Nucleus accumbens (tissue), 56 donors: ENCODE results near the gene PNMA1.

Experiments
- DNase-seq, 56 donors: peaks; one replicate each; lab custom pipeline; 2025; lab: John Stamatoyannopoulos, UW

The PNMA1 gene

DNA sequence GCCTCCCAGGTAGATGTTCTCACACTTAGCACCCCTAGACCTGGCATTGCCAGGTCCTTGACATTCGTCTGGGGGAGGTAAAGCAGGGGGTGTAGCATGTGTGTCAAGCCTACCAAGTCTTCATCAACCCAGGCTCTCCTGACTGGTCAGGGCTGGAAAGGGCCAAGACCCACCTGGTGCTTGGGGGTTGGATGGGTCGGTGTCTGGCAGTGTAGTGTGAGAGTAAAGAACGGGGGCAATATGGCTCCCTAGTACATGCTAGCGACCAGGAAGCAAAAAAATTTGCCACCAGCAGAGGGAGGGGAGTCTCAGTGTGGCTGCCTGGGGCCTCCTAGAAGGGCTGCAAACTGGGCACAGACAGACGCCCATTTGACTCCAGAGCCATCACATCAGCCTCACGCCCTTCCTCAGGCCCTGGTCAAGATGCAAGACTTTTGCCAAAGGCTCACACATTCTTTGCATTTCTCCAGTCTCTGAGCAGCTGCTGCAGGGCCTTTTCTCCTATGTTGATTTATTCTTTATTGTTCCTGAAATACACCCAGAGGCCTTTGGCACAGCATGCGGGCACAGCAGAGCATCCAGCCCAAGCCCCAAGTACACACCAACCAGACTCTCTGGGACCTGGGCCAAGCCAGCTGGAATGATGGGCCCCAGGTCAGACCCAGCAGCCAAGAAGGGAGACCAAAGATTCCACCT is 38.3 kb upstream of the PNMA1 start:
- peak in 30 of 56 donors; percentile 12 to 68 (median 34) for DNase-seq

DNA sequence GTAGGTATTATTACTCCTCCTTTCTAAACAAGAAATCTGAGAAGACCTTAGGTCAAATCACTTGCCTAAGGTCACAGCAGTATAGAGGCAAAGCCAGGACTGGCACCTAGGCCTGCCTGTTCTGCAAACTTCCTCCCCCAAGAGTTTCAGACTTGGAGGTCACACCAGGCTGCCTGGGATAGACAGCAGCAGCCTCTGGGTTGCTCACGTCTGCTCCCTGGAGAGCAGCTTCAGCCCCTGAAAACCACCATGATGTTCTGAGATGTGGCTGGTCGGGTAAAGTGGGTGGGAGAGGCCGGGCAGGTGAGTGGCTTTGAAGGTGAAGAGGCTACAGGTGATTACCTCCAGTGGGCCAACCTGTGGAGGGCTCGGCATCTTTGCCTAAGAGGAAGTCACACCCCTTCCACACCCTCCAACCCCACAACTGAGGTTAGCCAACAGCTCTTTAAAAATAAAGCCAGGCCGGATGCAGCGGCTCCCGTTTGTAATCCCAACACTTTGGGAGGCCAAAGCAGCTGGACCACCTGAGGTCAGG is 37.0 kb upstream of the PNMA1 start:
- DNase-seq = no peak

DNA sequence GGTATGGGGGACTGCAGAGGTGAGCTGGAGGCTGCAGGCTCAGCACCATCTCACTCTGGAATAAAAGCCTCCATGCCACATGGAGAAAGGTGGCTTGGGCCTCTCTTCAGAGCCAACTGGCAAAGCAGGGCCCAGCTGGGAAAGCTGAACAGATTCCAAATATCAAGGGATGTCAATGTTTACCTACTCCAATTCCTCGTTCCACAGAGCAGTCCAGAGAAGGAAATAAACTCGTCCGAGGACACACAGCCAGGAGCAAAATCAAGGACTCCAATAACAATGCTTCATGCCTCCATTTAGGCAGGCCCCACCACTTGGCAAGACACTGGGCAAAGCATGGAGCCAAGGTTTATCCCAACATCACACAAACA is 36.3 kb upstream of the PNMA1 start:
- DNase-seq = no peak

DNA sequence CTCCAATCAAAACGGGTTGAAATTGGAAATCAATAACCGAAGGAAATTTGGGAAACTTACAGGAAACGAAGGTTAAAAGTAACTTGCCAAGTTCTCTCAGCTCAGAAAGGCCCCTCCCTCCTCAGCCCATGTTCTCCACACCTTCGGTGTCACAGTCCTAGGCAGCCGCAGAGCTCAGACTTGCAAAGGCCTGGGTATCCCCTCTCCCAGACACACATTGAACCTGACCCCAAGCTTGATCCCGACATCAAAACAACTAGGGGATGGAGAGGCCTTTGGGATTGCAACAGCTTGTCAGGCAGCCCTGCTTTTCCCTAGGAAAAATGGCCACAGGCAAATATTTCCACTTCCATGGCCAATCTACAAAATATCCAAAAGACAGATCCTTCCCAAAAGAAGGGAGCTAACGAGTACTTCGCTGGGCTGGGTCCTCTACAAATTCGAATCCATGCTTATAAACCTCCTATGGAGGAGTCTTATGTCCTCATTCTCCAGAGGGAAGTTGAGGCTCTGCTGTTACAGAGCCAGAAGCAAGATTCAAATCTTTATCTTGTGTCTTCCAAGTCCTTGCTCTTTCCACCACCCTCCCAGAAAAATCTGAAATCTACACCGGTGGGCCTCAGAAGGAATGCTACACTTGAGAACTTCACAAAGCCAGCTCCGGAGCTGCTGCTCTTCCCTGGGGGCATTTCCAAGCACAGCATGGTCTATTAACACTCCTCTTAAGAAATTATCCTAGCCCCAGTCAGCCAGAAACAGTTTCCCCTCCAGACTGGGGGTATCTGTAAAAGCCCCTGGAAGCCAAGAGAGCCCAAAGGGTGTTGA is 35.7 kb upstream of the PNMA1 start:
- DNase-seq = no peak

GRCh38 chr14:73748858-73749357 is 34.7 kb upstream of the PNMA1 start:
- no peak for DNase-seq

DNA sequence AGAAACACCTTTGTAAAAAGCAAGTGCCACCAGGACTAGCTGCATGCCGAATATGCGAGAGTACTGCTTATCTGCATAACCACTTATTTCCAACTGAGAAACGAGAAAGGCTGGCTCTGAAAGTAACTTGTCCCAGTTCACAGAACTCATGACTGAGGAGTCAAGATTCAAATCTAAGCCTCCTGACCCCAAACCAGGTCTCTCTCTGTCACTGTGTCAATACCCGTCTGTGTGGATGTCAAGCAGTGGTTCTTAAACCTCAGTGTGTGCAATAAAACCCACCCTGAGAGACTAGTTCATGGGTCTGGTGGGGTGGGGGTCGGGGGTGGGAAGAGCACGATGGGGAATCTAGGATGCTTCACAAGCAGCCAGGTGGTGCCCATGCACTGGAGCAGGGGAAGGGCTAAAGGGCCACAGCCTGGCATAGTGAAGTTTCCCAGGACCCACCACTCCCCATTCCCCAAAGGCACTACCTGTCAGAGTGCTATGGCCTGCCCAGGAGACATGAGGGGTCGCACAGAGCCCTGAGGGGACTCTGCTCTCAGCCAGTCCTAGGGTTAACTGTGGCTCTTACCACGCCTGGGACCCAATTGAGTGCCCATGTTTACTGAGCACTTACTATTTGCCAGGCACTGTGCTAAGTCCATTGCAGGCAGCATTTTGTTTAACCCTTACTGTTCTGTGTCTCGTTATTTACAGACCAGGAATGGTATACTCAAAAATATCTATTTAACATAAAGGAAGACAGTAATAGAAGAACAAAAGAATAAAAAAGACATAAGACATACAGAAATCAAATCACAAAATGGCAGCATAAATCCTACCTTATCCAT is 33.4 kb upstream of the PNMA1 start:
- DNase-seq = no peak

- DNase-seq = peak in 1 of 56 donors; percentile 10
Measured at GRCh38 chr14:73746520-73747378, 32.6 kb upstream of the PNMA1 start.

DNA sequence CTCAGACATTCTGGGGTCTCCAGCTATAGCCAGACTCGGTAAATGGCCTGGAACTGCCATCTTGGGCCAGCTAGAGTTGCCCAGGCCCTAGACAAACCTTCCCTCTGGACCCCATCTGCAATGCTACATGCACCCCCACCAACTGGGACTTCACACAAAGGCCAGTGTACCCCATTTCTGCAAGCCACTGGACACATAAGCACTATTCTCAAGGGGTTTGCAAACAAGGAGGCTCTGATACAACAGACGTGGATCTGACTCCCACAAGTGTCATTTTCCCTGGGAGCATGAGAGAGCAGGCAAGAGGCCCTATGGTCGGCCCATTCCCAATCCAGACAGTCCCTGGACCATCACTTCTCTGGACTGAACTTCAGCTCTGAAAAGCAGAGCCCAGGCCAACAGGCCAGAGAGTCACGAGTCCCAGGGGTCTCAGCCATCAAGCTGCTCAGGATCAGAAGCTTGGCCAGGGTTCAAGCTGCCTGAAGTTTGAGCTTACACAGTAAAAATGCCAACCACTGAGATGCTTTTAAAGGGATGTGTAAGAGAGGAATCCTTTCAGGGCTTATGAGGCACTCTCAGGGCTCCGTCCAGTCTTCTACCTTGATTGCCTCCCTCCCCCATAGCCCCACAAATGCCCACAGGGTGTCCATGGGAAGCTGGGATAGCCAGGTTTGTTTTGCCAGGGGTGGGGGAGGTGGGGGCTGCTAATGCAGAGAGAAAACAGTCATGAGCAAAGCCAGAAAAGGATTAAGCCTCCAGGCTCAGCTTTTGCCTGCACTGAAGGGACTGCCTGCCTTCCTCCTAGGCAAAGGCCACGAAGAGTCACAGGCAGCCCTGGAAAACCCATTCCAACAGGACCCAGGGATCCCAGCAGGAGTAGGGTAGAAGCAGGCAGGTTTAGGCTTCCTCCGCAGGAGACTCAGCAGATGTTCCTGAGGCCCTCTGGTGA is 31.7 kb upstream of the PNMA1 start:
- DNase-seq = no peak

DNA sequence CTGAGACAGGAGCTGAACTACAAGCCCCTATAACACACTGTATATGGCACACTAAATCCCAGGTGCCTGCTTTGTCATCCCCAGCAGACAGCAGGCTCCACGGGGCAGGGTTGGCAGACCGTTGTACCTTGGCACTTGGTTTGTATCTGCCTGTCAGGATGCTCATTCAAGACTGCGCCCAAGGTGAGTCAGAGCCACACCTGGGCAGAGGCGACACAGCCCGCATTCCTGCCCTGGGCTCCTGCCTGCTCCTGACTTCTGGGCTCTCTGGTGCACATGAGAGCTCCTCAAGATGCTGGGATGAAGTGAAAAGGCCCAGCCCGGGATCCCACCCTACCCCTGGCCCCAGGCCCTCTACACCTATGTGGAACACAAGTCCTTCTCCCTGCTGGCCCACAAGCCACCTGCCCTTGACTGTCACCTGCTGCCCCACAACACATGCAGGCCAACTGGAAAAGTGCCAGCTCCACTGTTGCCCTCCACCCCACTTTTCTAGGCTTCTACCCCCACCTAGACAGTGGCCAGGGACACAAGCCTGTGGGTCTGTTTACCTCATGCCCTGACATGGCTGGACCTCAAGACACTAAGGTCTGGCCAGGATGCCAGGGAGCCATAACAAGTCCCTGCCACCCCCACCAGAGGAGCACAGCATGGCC is 30.8 kb upstream of the PNMA1 start:
- no peak for DNase-seq

DNA sequence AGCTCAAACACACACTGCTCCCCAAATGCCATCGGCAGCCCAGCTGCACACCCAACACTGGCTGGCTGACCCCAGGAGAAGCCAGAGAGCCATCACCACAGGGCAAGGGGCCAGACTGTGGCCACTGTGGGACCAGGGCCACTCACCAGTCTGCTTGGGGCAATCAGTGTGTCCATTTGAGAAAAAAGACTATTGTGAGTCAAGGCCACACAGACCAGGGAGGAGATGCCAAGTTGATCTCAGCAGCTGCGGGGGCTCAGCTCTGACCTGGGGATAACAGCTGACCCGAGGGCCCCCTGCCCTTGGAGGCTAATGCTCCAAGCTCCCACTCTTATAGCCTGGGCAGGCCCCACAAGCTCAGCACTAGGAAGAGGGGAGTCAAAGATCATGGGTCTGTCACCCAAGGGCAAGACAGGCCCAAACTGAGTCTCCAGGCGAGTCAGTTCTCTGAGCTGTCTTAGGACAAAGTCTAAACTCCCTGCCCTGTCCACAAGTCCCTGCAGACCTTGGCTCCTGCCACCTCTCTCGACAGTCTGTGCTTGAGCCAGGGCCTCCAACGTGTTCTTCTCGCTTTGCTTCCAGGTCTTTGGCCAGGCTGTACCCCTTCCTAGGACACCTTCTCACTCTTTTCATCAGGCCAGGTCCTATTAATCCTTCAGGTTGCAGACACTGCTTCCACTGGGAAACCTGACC is 30.1 kb upstream of the PNMA1 start:
- DNase-seq = peak in 41 of 56 donors; percentile 14 to 80 (median 50)

DNA sequence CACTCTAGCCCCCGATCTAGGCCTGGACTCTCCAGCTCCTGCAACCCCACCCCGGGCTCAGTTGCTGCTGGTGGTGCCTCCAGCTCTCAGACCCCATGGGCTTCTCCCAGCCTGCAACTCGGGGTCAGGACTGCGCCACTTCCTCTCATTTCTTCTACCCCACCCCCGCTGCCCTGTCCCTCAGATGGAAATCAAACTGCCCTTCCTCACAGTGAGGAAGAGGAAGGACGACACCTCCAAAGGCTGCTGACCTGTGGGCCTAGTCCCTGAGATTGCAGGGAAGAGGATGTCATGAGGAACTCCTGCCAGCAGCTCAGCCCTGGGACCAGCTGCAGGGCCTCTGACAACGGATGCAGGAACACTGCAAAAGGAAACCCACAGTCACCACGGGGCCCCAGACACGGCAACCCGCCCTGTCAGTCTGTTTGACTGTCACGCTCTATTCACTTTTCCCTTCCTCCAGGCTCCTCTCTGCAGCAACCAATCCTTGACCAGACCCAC is 29.3 kb upstream of the PNMA1 start:
- peak in 8 of 56 donors; percentile 10 to 48 (median 25) for DNase-seq

DNA sequence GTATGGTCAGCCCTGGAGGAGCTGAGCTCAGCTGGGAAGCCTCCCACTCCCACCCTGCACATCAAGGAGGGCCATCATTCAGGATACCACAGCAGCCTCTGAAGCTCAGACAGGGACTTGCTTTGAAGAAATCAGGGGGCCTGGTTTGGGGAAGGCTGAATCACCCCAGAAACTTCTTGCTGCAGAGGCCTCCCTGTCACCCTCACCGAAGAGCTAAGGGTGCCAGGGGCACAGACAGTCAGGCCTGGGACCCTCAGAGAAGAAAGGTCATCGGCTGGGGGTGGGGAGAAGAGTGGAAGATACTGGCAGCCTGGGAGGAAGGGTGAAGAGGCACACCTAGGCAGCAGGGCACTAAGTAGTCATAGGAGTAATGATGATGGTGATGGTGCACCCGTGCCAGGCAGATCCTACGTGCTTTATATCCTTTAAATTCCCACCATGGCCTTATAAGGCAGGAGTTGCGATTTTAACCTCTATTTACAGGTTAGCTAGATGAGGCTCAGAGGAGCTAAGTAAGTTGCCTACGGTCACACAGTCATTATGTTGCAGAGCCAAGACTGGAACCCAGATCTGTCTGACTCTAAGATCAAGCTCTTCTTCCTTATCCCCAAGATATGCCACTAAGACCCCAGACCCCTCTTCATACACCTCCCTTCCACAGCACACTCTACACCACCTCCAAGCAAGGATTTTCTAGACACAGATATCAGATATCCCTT is 28.5 kb upstream of the PNMA1 start:
- DNase-seq = no peak

- DNase-seq = peak in 26 of 56 donors; percentile 27 to 73 (median 44)
Measured at GRCh38 chr14:73741876-73742519, 27.8 kb upstream of the PNMA1 start.

DNA sequence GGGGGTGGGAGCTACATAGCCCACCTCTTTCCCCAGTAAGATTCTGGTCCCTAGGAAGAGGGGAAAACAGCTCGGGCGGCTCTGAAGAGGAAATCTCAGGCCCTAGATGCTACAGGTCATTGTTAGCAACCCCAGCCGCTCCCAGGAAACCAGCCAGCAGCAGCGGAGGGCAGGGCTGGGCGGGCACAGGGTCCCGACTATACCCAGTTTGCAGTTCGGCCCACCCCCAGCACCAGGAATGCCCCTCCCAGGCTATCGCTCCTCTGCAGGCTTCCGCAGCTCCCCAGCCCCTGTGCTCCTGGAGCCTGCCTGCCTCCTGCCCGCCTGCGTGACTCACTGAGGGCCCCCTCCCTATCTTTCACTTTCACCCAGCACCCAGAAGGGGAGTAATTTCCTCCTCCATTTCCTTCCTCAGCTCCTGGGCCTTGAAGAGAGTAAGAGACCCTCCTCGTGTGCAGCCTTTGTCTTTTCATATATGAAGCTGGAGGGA is 27.2 kb upstream of the PNMA1 start:
- DNase-seq = peak in 35 of 56 donors; percentile 17 to 69 (median 44)

- DNase-seq = peak in 1 of 56 donors; percentile 19
Measured at GRCh38 chr14:73740618-73741326, 26.6 kb upstream of the PNMA1 start.
